Posterior cingulate gyrus (tissue), 11 donors: Measurements from ENCODE around the gene CDH22.

ENCODE experiments used
- DNase-seq, 10 donors: peaks; one replicate each; pipeline versions ENCODE4 v3.0.0 to v3.0.0-alpha.2; 2020 to 2021; ENCODE audit warnings: mixed read lengths in 3 of 10
- intact Hi-C: fragments of 100-400 bp; cut with DNase I; formaldehyde crosslinking; loops from one replicate; pipeline ENCODE4 v1.15.1; 2023

CDH22 gene

DNA sequence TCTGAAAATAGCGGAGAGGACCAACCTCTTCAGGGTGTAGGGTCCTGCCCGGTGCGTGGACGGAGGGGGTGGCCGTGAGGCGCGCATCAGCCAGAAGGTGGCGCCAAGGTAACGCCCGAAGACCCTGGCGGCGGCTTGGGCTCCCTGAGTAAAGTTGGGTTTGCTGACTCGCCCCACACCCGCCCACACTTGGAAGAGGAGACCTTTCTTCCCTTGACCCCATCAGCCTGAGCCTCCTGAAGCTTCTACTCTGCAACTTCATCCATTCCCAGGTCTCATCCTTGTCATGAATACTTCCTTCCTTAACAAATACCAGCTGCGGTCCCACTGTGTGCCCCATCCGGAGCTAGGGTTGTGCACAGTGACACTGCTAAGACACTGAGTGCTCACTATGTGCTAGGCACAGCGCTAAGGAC, 175.6 kb downstream of the CDH22 start:
- intact Hi-C loops, result loop anchor here (2.0 kb wide), 1 partner anchor 306 kb away; no protein-coding TSS in a partner anchor
- peak; percentile 50 to 96 (median 74) for DNase-seq

DNA sequence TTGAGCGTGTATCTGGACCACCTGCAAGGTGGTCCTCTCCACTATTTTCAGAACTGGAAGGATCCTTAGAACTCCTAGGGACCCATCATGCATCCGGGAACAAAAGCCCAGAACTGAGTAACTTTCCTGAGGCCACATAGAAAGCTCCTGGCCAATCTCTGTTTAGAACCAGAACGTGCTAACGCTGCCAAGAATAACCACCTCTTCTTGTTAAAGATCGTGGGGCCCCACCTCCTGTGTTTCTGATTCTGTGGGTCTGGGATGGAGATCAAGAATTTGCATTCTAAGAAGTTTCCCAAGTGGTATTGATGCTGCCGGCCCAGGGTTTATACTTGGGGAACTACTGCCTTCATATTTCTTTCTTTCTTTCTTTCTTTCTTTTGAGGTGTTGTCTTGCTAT, 176.9 kb downstream of the CDH22 start:
- DNase-seq, result no peak
- intact Hi-C loops, result loop anchor here (2.0 kb wide), 1 partner anchor 177 kb away; the partner anchor contains the start of gene CDH22

DNA sequence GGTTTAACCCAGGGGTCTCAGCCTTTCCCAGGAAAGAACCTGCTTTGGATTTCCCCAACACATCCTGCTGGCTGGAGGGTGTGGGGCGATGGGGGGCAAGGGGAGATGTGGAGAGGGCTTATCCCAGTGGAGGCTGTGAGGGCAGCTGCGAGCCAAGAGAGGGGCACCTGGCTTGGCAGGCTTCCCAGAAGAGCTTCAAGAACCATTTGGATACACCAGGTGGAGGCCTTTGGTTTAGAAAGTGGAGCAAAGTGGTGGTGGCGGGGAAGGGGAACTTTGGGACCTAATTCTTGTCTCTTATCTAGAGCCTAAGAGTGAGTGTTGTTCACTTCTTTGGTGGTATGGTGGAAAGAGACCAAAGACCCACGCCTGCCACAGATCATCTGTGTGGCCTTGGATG, 177.8 kb downstream of the CDH22 start:
- intact Hi-C loops, result loop anchor here (2.0 kb wide), 1 partner anchor 178 kb away; the partner anchor contains the start of gene CDH22
- DNase-seq, result peak in 1 of 10 donors; percentile 76

DNA sequence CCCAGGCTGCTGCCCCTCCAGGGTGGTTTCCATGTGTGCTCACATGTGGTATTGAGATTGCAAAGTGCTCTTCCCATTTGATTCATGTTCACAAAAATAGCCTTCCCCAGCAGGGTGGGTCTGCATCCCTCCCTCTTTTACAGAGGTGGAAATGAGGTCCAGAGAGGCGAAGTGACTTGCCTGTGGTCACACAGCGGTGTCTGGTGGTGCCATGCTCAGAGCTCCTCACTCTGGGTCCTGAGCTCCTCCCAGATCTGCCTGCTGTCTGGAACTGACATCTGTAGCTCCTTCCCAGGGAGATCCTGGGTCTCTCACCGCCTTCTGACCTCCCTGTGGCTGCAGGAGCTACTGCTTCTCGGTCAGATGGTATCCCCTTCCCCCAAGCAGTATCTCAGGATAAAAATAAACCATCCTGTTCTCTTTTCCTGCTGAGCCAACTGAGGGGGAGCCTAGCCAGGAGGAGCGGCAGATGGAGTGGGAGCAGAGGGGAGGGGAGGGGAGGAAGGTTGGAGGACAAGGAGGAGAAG, 178.3 kb downstream of the CDH22 start:
- peak in 3 of 10 donors; percentile 32 to 84 (median 79) for DNase-seq

DNA sequence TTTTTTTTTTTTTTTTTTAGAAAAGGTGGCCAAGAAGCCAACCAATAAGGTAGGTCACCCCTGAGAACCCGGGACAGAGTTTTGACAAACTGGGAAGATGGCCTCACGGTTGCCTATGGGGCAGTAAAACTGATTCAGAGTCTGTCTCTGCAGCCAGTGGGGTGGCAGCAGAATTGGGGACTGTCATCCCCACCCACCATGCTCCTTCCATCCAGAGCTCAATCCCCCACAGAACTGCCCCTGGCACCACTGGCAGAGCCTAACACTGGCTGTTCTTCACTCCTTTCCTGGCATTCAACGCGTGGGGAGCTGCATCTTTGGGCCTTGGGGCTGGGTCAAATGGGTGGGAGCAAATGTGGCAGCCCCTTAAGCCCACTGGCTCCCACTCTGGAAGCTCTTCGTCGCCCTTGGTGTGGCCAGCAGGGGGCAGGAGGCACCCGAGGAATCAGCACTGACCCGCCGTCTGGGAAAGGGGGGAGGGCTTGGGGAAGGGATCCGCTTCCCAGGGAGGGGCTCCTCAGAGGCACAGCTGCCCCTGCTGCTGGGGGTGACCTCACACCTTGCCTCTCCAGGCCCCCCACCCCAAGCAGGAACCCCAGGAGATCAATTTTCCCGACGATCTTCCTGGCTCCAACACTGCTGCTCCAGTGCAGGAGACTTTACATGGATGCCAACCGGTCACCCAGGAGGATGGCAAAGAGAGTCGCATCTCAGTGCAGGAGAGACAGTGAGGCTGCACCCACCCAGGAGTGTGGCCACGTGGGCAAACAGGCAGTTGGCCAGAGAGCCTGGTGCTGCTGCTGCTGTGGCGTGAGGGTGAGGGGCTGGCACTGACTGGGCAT, 179.8 kb downstream of the CDH22 start:
- DNase-seq, result peak in 9 of 10 donors; percentile 34 to 94 (median 61)
- intact Hi-C loops, result loop anchor here (2.0 kb wide), 1 partner anchor 220 kb away; no protein-coding TSS in a partner anchor

More for the DNA sequence above, 178.3 kb downstream of the CDH22 start:
- intact Hi-C loops, result loop anchor here (2.0 kb wide), 2 partner anchors 179 to 219 kb away; partner anchors contain the start of gene CDH22

DNA sequence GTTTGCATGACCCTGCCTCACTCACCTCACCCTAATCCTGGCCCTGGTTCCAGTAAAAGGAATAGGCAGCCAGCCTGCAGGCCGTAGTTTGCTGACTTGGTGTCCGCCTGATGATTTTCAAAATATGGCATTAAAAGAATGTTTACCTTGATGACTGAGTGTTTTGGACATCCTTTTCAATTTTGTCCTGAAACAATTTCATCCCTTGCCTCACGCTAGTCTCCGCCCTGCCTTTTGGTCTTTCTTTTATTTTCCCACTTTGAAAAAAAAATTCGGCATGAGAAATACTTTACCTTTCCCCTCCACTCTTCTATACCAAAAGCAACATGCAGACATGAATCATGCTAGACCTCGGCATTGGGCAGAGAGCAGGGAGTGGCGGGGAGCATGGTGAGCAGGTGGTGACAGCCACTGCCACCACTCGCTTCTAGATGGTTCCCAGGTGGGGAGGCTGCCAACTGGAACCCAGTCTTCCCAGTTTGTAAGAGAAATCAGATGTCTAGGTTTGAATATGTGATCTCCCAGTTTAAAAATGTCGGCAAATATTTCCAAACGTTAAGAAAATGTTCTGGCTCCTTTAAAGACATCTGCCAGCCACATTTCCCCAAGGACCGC, 180.8 kb downstream of the CDH22 start:
- intact Hi-C loops, result loop anchor here (2.0 kb wide), 1 partner anchor 221 kb away; no protein-coding TSS in a partner anchor

DNA sequence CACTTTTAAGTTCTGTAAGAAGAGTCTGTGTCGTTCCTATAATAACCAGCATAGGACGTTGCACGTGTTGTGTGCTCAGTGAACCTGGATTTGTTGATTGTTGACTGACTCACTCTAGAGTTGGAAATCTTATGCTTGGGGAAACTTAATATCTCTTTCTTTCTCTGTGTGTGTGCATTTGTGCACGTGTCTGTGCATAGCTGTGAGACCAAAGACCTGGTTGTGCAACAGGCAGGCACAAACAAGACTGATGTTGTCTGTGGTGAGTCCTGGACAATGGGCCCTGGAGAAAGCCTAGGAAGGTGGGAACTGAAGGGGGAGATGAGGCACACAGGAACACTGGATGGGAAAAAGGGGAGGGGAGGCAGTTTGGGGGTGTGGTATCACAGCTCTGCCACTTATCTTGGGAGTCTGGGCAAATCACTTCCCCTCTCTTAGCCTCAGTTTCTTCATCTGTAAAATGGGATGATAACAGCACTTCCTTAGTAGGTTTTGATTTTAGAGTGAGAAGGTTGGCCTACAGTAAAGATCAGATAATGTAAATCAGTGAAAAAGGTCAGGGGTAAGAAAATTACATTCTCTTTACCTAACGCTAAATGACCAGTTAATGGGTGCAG, 181.8 kb downstream of the CDH22 start:
- intact Hi-C loops, result no loop called here
- DNase-seq, result peak in 1 of 10 donors; percentile 10

More for the DNA sequence above, 180.8 kb downstream of the CDH22 start:
- DNase-seq, result peak in 1 of 10 donors; percentile 65
